Breast epithelium (tissue), 3 donors: ENCODE data around the gene OR5K2.

Experiments
- CTCF ChIP-seq, 3 donors: fragments of 450-650 bp; IDR thresholded peaks; one replicate each; pipeline ENCODE4 v1.5.1; 2016 to 2017; ENCODE audit warnings: antibody characterized with exemption in 3 of 3, mild to moderate bottlenecking in 3 of 3, moderate library complexity in 3 of 3
- POLR2A ChIP-seq: fragments of 450-650 bp; IDR thresholded peaks from one replicate; pipeline ENCODE4 v1.6.1; 2016; ENCODE audit warnings: antibody characterized with exemption, mild to moderate bottlenecking, moderate library complexity

GRCh38 chr3:98453827-98454226 lies 43.7 kb upstream of the OR5K2 start:
- TF ChIP-seq CTCF (IDR thresholded peaks at IDR 0.05) (no peak), POLR2A (no peak)
